Dedifferentiated amniotic fluid mesenchymal stem cell (primary cell): Measurements from ENCODE around the gene CTRB1.
"Not testable (repeated sequence)": the region's sequence is repeated elsewhere in the genome, so short reads cannot be mapped to it uniquely, and the experiment has no call there.

Experiments used
- DNase-seq: peaks from one replicate; pipeline ENCODE4 v3.0.0-alpha.2; 2016; ENCODE audit errors: extremely low spot score

The CTRB1 gene

DNA sequence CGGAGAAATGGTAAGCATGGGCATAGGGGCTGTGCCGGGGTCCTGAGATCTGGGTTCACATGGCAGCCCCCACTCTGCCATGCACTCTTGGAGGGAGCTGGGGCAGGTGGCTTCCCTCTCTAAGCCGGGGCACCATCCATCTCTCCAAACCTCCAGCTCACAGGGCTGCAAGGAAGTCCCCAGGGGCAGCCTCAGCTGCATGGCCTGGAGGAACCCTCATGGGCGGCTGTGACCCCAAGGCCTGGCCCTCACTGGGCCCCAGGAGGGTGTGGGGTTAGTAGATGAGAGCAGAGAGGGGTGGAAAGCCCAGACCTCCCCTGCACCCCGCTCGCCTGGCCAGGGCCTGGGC, 14.4 kb upstream of the CTRB1 start:
- no peak for DNase-seq

GRCh38 chr16:75204905-75205304, 13.9 kb upstream of the CTRB1 start:
- DNase-seq: not testable (repeated sequence)

DNA sequence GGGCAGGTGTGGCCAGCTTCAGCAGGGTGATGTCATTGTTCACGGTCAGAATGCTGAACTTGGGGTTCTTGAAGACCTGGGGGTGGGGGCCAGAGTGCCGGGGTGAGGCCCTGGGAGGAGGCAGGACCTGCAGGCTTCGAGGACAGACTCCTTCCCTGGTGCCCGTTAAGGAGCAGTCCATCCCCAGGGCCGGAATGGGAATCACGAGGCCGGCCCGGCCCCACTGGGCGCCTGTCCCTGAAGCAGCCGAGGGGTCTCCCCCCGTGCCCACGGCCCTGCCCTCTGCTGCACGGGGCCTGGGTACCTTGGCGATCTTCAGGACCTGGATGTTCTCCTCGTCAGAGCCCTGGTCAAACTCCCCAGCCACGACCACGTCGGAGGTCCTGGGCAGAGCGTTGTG, 13.3 kb upstream of the CTRB1 start:
- DNase-seq: not testable (repeated sequence)

- DNase-seq: not testable (repeated sequence)
Observed at GRCh38 chr16:75205961-75206748, 12.6 kb upstream of the CTRB1 start.

DNA sequence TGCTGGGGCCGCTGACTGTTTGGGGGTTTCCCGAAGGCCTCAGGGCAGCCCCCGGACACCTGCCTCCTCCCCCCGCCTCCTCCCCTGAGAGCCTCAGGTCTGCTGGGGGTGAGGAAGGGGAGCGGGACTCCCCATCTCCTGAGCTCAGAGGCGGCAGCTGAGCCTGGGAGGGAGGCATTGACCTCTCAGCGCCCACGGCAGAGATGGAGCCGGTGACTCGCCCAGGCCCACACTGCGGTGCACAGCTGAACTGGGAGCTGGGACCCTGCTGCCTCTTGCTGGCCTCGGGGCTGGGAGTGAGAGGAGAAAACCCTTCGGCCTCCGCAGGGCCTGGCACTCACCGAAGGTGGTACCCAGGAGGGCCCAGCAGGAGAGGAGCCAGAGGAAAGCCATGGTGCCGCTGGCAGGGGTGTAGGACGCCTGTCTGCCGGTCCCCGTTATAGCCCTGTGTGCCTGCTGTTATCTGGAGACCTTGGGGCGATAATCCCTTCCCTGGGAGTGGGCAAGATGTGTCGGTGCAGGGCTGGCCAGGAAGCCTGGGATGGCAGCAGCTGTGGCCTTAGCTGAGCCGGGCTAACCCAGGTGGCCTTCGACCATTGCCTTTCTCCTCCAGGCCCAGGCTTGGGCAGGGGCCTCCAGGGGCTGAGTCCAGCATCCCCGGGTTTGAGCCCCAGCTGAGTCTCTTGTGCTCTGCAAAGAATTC, 11.9 kb upstream of the CTRB1 start, which contains the start of gene CTRB2:
Gene CTRB2, minus strand, starts transcription at position 413 of the 703 bp plus-strand sequence. Its CDS starts 20 bp downstream, at position 393.
- DNase-seq: no peak

- no peak for DNase-seq
Observed at GRCh38 chr16:75207831-75208230, 11.0 kb upstream of the CTRB1 start.

- no peak for DNase-seq
Observed at GRCh38 chr16:75208242-75208825, 10.5 kb upstream of the CTRB1 start.

DNA sequence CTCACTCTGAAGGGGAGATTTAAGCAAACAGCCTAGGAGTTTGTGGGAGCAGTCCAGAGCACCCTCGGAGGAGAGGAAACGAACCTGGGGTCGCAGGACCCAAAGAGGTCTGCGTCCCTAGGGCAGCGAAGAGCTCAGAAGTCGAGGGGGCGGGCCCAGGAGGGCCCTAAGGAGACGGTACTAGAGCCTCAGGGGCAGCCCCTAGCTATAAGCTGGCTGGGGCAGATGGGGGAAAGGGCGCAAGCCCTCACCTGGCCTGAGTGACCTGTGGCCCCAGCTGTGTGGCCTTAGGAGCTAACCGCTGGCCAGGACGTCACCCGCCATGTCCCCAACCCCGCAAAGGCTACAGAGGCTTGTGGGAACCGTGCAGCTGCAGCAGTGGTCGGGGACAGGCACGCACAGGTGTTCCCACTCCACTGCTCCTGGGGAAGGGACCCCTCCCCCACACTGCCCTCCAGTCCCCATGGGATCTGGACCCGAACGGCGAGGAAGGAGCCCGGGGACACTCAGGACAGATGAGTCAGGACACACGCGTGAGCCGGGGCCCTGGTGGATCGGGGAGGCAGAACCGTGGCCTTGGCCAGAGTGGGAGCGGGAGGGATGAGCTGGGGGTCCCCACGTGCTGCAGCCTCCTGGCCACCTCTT, 9.8 kb upstream of the CTRB1 start:
- DNase-seq: no peak

DNA sequence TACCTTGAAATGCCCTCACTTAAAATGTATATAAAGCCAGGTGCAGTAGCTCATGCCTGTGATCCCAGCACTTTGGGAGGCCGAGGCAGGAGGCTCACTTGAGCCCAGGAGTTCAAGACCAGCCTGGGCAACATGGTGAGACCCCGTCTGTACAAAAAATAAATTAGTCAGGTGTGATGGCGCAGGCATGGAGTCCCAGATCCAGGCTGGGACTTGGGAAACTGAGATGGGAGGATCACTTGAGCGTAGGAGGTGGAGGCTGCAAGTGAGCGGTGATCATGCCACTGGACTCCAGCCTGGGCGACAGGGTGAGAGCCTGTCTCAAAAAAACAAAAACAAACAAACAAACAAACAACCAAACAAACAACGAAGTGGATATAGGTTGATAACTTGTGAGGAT, 9.3 kb upstream of the CTRB1 start:
- DNase-seq: not testable (repeated sequence)

DNA sequence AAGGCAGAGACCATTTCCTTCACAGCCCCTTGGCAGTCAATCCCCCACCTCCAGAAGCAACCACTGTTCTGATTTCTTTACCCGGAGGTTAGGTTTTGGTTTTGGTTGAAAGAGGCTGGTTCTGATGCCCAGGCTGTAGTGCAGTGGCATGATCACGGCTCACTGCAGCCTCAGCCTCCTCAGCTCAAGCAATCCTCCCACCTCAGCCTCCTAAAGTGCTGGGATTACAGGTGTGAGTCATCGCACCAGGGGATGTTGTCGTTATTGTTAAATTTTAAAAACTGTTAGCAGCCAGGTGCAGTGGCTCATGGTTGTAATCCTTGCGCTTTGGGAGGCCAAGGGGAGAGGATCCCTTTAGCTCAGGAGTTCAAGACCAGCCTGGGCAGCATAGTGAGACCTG, 8.8 kb upstream of the CTRB1 start:
- DNase-seq: no peak

GRCh38 chr16:75211286-75211685, 7.5 kb upstream of the CTRB1 start:
- not testable (repeated sequence) for DNase-seq

- DNase-seq: no peak
Observed at GRCh38 chr16:75216127-75216526, 2.7 kb upstream of the CTRB1 start.

- no peak for DNase-seq
Observed at GRCh38 chr16:75216576-75216975, 2.2 kb upstream of the CTRB1 start.

DNA sequence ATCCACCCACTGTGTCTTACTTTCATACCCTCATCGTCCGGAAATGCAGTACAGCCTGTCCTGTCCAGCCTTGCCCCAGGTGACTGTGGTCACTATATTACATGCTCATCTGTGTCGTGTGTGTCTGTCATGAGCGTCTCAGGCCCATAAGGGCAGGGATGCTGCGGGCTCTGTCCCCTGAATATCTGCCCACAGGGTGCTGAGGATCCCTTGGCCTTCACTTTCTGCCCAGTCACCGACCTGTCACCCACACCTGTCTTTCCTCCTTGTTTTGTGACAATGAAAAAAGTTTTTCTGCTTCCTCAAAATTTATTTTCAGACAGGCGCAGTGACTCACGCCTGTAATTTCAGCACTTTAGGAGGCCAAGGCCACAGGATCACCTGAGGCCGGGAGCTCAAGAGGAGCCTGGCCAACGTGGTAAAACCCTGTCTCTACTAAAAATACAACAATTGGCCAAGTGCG, 1.4 kb upstream of the CTRB1 start:
- no peak for DNase-seq

DNA sequence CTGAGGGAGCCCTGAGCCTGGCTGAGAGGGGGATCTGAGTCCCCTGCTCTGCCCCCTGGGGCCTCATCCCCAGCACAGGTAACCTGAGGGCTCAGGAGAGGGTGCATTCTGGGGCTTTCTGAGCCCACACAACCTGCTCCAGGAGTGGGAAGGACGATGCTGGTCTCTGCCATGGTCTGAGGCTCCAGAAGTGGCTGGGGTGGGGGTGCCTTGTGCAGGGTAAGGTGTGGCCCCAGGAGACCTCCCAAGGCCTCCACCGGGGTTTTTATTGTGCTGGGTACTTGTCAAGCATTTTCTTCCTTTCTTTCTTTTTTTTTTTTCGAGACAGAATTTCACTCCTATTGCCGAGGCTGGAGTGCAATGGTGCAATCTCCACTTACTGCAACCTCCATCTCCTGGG, 300 bp downstream of the CTRB1 start:
- no peak for DNase-seq

GRCh38 chr16:75219838-75220237, 1.1 kb downstream of the CTRB1 start:
- no peak for DNase-seq

DNA sequence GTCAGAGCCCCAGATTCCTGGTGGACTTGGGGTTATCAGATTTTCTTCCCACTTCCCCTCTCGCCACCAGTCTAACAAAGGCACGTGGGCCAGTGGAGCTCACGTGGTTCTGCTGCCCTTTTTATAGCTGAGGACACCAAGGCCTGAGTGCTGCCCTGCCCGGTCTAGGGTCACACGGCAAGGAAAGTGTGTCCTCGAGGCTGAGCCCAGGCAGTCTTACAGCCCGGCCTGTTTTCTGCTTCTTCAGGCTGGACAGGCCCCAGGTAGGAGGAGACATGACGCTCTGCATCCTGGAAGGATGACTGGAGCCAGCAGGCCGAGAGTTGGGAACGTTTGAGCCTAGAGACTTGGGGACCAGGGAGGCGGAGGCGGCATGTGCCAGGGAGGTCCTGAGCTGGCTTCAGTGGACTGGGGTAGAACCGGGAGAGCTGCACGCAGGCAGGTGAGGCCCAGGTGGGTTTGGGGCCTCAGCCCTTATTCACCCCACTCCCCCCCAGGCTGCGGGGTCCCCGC, 3.5 kb downstream of the CTRB1 start:
- DNase-seq: no peak

DNA sequence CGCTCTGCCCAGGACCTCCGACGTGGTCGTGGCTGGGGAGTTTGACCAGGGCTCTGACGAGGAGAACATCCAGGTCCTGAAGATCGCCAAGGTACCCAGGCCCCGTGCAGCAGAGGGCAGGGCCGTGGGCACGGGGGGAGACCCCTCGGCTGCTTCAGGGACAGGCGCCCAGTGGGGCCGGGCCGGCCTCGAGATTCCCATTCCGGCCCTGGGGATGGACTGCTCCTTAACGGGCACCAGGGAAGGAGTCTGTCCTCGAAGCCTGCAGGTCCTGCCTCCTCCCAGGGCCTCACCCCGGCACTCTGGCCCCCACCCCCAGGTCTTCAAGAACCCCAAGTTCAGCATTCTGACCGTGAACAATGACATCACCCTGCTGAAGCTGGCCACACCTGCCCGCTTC, 4.3 kb downstream of the CTRB1 start:
- not testable (repeated sequence) for DNase-seq

GRCh38 chr16:75224306-75225082, 5.7 kb downstream of the CTRB1 start:
- no peak for DNase-seq

- DNase-seq: no peak
Observed at GRCh38 chr16:75225092-75225491, 6.3 kb downstream of the CTRB1 start.
